Measurements from ENCODE around the gene ZNF652. TPM values are rescaled to one million over a fixed set of nuclear protein-coding genes. Genes with fewer than 3 reads are reported as not detected.

The ZNF652 gene
- polyA plus RNA-seq, 1 donor from 2014 or later: 26.7 TPM

GRCh38 chr17:49325980-49326379 lies 36.1 kb downstream of the ZNF652 start:
- no peak overlapping the region for H3K9ac ChIP-seq (ENCODE audit: low read length)
- H4K20me1 ChIP-seq (ENCODE audit: insufficient read depth): no peaks in the 10 kb centered on the region
- no peaks in the 10 kb centered on the region for H3K9me3 ChIP-seq (ENCODE audit: low read length)
- H3K27me3 ChIP-seq (ENCODE audit: insufficient read depth, low read depth, low read length): no peaks in the 10 kb centered on the region
- TF ChIP-seq EP300 (conservative IDR thresholded peaks at IDR 0.05; ENCODE audit: poor library complexity, severe bottlenecking) (no peak), POLR2AphosphoS5 (IDR thresholded peaks at IDR 0.05) (no peak), EZH2 (IDR thresholded peaks at IDR 0.05; ENCODE audit: borderline replicate concordance, insufficient read depth, low read length, poor library complexity, severe bottlenecking) (no peak), CTCF (IDR thresholded peaks at IDR 0.05; ENCODE audit: poor library complexity, severe bottlenecking) (no peak), SMC3 (conservative IDR thresholded peaks at IDR 0.05; ENCODE audit: poor library complexity) (no peak), REST (IDR thresholded peaks at IDR 0.05; ENCODE audit: borderline replicate concordance) (no peak), RAD21 (conservative IDR thresholded peaks at IDR 0.05) (no peak), TAF1 (IDR thresholded peaks at IDR 0.05; ENCODE audit: low read depth) (no peak), MXI1 (conservative IDR thresholded peaks at IDR 0.05; ENCODE audit: poor library complexity, severe bottlenecking) (no peak)
- H3K27ac ChIP-seq (ENCODE audit: low read length): no peak overlapping the region
- no peak overlapping the region for H3K4me3 ChIP-seq (ENCODE audit: low read length)
- H3K4me2 ChIP-seq (ENCODE audit: low read length): no peak overlapping the region
- H2AFZ ChIP-seq (ENCODE audit: low read depth, low read length): no peak overlapping the region
- peaks cover 15% of the 10 kb centered on the region for H3K79me2 ChIP-seq (replicated peaks; ENCODE audit: insufficient read depth, low read length)
- H3K9me2 ChIP-seq (ENCODE audit: insufficient read depth, low read length): no peaks in the 10 kb centered on the region
- H3K36me3 ChIP-seq (ENCODE audit: insufficient read depth, low read length): no peaks in the 10 kb centered on the region
- H3F3A ChIP-seq (ENCODE audit: insufficient read depth, low read length, poor library complexity, severe bottlenecking): no peaks in the 10 kb centered on the region

- Histone ChIP-seq H3K4me3 (ENCODE audit: low read length) (no peak overlapping the region), H3K36me3 (ENCODE audit: insufficient read depth, low read length) (no peaks in the 10 kb centered on the region), H3F3A (ENCODE audit: insufficient read depth, low read length, poor library complexity, severe bottlenecking) (no peaks in the 10 kb centered on the region), H3K9me3 (ENCODE audit: low read length) (no peaks in the 10 kb centered on the region), H3K9me2 (ENCODE audit: insufficient read depth, low read length) (no peaks in the 10 kb centered on the region), H2AFZ (ENCODE audit: low read depth, low read length) (no peak overlapping the region), H4K20me1 (ENCODE audit: insufficient read depth) (no peaks in the 10 kb centered on the region), H3K27me3 (ENCODE audit: insufficient read depth, low read depth, low read length) (no peaks in the 10 kb centered on the region), H3K9ac (ENCODE audit: low read length) (no peak overlapping the region), H3K79me2 (replicated peaks; ENCODE audit: insufficient read depth, low read length) (no peaks in the 10 kb centered on the region), H3K4me2 (ENCODE audit: low read length) (no peak overlapping the region), H3K27ac (ENCODE audit: low read length) (no peak overlapping the region)
- TF ChIP-seq POLR2AphosphoS5 (IDR thresholded peaks at IDR 0.05) (no peak), MXI1 (conservative IDR thresholded peaks at IDR 0.05; ENCODE audit: poor library complexity, severe bottlenecking) (no peak), EZH2 (IDR thresholded peaks at IDR 0.05; ENCODE audit: borderline replicate concordance, insufficient read depth, low read length, poor library complexity, severe bottlenecking) (no peak), CTCF (IDR thresholded peaks at IDR 0.05; ENCODE audit: poor library complexity, severe bottlenecking) (no peak), TAF1 (IDR thresholded peaks at IDR 0.05; ENCODE audit: low read depth) (no peak), EP300 (conservative IDR thresholded peaks at IDR 0.05; ENCODE audit: poor library complexity, severe bottlenecking) (no peak), RAD21 (conservative IDR thresholded peaks at IDR 0.05) (no peak), REST (IDR thresholded peaks at IDR 0.05; ENCODE audit: borderline replicate concordance) (no peak)
These were observed 43.5 kb downstream of the ZNF652 start for GRCh38 chr17:49318435-49318965.

Data from neural cell (in vitro differentiated cells).